ENCODE results near the gene ADPRH. TPM values are rescaled to one million over a fixed set of nuclear protein-coding genes. Genes with fewer than 3 reads are reported as not detected.
A peak's percentile ranks its signal among the peaks of the same experiment; 100 is the strongest.
"Not testable (repeated sequence)": the region's sequence is repeated elsewhere in the genome, so short reads cannot be mapped to it uniquely, and the experiment has no call there.

Gene ADPRH
- total RNA-seq, 2 experiments from 2014 or later, result 7.7 to 8.6 TPM

DNA sequence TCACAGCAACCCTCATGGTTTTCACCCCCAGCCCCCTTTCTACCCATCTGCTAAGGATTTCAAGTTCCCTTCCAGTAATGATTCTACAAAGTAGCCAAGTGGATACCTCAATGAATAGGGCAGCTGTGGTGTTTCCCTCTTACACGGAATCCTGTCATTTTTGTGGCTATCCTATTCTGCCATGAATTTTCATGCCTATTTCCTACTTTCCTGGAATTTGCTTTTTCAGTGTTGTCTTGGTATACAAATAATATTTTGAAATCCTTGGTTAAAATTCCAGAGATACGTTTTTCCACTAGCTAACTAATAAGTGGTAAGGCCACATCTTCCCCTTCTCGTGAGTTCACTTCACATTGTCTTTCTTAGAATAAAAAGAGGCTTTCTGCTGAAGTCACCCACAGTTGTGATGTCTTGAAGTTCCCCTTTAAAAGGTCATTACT lies 7.5 kb downstream of the ADPRH start:
- Mint-ChIP-seq H3K9me3 (peaks cover 10% of the 10 kb centered on the region), H3K4me3 (no peak overlapping the region), H3K27me3 (peaks cover 8% of the 10 kb centered on the region), H3K4me1 (ENCODE audit: low read depth) (peaks cover 27% of the 10 kb centered on the region), H3K27ac (no peak overlapping the region), H3K36me3 (peaks cover 8% of the 10 kb centered on the region)
- ChIA-PET POLR2A (no interaction called here), CTCF (no interaction called here)
- no peak for DNase-seq
- intact Hi-C loops (cut with micrococcal nuclease), result no loop called here

DNA sequence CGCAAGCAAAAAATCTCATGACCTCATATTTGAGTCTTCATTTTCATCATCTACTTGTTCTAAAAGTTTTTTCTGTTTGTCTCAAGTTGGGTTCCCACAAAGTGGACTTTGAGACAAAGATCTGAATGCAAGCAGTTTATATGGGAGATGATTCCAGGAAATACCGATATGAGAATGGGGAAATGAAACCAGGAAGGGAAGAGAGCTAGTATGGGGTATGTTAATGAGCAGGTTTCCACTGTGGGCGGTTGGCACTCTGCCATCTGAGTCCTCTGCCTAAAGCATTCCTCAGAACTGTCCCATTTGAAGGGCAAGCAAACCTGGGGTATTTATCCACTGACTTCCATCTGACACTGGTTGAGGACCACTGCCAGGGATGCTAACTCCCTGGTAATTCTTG lies 8.8 kb downstream of the ADPRH start:
- H3K27ac Mint-ChIP-seq, result no peak overlapping the region

DNA sequence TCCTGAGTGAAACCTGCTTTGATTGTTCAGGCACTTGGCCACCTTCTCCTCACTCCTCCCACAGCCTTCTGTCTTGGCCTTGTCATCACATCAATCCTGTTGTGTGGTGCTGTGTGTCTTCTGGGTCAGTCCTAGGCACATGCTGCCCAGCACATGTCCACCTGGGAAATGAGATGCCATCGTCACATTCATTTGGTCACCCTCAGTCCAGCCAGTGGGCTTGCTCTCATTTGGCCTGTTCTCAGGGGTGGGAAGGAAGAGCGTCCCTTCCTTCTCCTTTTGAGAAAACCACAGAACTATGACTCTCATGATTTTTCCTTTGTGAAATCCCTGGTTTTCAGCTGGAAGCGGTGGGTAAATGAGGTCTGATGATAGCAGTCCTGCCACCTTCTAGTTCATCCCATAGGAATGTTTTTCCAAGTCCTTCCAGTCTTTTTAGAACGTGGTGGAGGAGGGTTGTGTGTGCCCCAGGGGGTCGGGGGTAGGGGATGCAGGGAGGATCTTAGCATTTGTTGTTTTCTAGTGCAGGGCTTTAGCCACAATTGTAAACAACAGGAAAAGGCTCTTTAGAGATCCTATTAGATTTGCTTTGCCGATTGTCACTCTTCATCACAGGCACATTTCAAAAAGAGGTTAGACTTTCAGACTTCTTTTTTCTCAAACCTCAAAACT lies 9.9 kb downstream of the ADPRH start:
- peaks cover 10% of the 10 kb centered on the region for H3K9me3 Mint-ChIP-seq
- H3K27ac Mint-ChIP-seq, result no peak overlapping the region
- CTCF ChIA-PET, result interaction anchor here (1.1 to 2.3 kb wide), 2 partner anchors 11 kb away, joined by 3 to 5 read pairs; no protein-coding TSS in a partner anchor
- POLR2A ChIA-PET, result no interaction called here
- no peak overlapping the region for H3K4me3 Mint-ChIP-seq
- peaks cover 8% of the 10 kb centered on the region for H3K36me3 Mint-ChIP-seq
- H3K27me3 Mint-ChIP-seq, result peaks cover 9% of the 10 kb centered on the region
- H3K4me1 Mint-ChIP-seq (ENCODE audit: low read depth), result peaks cover 18% of the 10 kb centered on the region
- DNase-seq, result no peak
- intact Hi-C loops (cut with micrococcal nuclease), result no loop called here

More for the DNA sequence above, 8.8 kb downstream of the ADPRH start:
- intact Hi-C loops (cut with micrococcal nuclease), result no loop called here
- ChIA-PET CTCF (interaction anchor here (1.1 to 2.3 kb wide), 2 partner anchors 10 to 12 kb away, joined by 3 to 5 read pairs; no protein-coding TSS in a partner anchor), POLR2A (no interaction called here)
- Mint-ChIP-seq H3K4me3 (no peak overlapping the region), H3K9me3 (peaks cover 10% of the 10 kb centered on the region), H3K36me3 (peaks cover 8% of the 10 kb centered on the region), H3K27me3 (peaks cover 9% of the 10 kb centered on the region), H3K4me1 (ENCODE audit: low read depth) (peaks cover 18% of the 10 kb centered on the region)
- DNase-seq, result peak; percentile 34

DNA sequence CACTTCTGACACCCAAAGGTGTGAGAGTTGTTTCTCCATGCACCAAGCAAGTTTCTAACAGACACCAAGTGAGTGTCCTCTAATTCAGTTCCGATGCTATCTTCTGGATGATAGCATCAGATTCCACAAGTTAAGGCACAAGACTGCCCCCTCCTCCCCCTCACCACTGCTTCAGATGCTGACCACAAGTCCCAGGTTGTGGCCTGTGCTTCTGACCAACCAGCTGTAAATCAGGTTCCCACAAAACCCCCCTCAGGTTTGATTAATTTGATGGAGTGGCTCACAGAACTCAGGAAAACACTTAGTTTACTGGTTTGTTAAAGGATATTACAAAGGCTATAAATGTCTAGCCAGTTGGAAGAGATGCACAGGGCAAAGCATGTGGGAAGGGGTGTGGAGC lies 11.4 kb downstream of the ADPRH start:
- no peak for DNase-seq
- intact Hi-C loops (cut with micrococcal nuclease), result no loop called here
- peaks cover 8% of the 10 kb centered on the region for H3K36me3 Mint-ChIP-seq
- CTCF ChIA-PET, result interaction anchor here (0.6 kb wide), 1 partner anchor 36 kb away, joined by 4 read pairs; no protein-coding TSS in a partner anchor
- POLR2A ChIA-PET, result no interaction called here
- H3K27me3 Mint-ChIP-seq, result peaks cover 9% of the 10 kb centered on the region
- H3K27ac Mint-ChIP-seq, result no peak overlapping the region
- no peak overlapping the region for H3K4me3 Mint-ChIP-seq
- H3K9me3 Mint-ChIP-seq, result peaks cover 10% of the 10 kb centered on the region
- peaks cover 18% of the 10 kb centered on the region for H3K4me1 Mint-ChIP-seq (ENCODE audit: low read depth)

DNA sequence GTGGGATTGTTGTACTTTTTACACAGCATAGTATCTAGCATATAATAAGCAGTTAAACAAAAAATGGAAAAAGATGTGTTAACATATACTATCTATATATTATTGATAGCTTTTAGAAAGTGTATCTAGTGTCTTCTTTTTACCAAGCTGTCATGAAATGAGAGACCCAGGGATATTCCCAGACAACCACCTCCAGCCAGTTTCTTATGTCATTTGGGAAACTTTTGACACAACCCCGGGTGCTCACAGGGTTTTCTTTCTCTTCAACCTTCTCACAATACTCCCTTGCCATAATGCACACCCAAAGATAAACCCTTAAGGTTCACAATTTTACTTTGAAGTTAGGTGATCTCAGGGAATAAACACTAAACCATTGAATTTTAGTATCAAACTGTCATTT lies 13.6 kb downstream of the ADPRH start:
- Mint-ChIP-seq H3K27me3 (peaks cover 9% of the 10 kb centered on the region), H3K27ac (no peak overlapping the region), H3K9me3 (peaks cover 10% of the 10 kb centered on the region), H3K4me3 (no peak overlapping the region), H3K4me1 (ENCODE audit: low read depth) (peaks cover 21% of the 10 kb centered on the region), H3K36me3 (peaks cover 8% of the 10 kb centered on the region)
- ChIA-PET POLR2A (no interaction called here), CTCF (no interaction called here)
- intact Hi-C loops (cut with micrococcal nuclease), result no loop called here
- no peak for DNase-seq

DNA sequence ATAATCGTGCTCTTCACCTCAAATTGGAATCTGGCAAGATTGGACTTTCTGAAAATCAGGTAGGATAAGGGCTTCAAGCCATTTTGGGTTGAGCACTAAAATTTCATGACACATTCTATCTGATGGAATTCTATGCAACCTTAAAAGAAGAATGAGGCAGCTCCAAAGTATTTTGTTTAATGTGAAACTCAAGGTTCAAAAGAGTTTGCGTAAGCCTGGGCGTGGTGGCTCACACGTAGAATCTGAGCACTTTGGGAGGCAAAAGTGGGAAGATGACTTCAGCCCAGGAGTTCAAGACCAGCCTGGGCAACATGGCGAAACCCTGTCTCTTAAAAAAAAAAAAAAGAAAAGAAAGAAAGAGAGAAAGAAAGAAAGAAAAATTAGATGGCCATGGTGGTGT lies 14.8 kb downstream of the ADPRH start:
- H3K36me3 Mint-ChIP-seq, result peaks cover 8% of the 10 kb centered on the region
- H3K4me3 Mint-ChIP-seq, result no peak overlapping the region
- no peak overlapping the region for H3K27ac Mint-ChIP-seq
- POLR2A ChIA-PET, result no interaction called here
- intact Hi-C loops (cut with micrococcal nuclease), result no loop called here
- CTCF ChIA-PET, result no interaction called here
- DNase-seq, result no peak
- H3K27me3 Mint-ChIP-seq, result peaks cover 9% of the 10 kb centered on the region
- peaks cover 10% of the 10 kb centered on the region for H3K9me3 Mint-ChIP-seq
- H3K4me1 Mint-ChIP-seq (ENCODE audit: low read depth), result peaks cover 18% of the 10 kb centered on the region

DNA sequence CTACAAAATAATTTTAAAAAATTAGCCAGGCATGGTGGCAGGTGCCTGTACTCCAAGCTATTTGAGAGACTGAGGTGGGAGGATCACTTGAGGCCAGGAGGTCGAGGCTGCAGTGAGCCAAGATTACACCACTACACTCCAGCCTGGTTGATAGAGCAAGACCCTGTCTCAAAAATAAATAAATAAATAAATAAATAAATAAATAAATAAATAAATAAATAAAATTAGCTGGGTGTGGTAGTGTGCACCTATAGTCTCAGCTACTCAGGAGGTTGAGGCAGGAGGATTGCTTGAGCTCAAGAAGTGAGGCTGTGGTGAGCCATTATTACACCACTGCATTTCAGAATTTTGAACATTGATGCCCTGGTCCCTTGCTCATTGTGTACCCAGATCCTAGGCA lies 15.6 kb downstream of the ADPRH start:
- H3K27ac Mint-ChIP-seq; H3K27me3 Mint-ChIP-seq; DNase-seq; H3K4me3 Mint-ChIP-seq; H3K36me3 Mint-ChIP-seq; POLR2A ChIA-PET; intact Hi-C loops (cut with micrococcal nuclease); CTCF ChIA-PET; H3K9me3 Mint-ChIP-seq: not testable (repeated sequence)
- H3K4me1 Mint-ChIP-seq (ENCODE audit: low read depth), result peaks cover 20% of the 10 kb centered on the region

DNA sequence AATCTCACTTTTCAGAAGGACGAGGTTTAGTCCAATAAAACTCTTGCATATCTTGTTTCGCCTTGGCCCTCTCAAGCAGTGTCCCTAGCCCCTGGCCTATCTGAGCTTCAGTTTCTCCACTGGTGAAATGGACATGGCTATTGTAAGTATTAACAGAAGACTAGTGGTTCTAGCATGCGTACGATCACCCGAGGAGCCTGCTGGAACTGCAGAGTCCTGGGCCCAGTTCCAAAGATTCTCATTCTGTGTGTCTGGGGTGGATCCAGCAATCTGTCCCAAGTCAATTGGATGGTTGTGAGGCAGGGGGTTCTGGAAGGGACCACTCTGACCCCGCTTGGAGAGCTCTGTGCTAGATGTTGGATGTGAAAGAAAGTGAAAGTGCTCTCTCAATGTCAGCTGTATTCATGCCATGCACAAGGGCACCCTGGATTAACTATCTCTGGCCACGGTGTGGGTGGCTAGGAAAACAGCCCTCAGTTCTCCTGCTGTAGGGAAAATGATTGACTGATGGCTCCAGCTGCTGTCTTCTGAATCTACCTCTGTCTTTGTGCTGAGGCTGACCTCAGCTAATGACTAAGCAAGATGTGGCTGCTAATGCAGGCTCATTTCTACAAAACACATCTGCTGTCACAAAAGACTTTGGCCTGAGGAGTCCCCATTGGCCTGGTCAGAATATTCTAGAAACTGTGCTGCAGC lies 16.5 kb downstream of the ADPRH start:
- H3K9me3 Mint-ChIP-seq, result peaks cover under 1% of the 10 kb centered on the region
- H3K27ac Mint-ChIP-seq, result no peak overlapping the region
- peaks cover 2% of the 10 kb centered on the region for H3K27me3 Mint-ChIP-seq
- CTCF ChIA-PET, result no interaction called here
- no peaks in the 10 kb centered on the region for H3K36me3 Mint-ChIP-seq
- peaks cover 21% of the 10 kb centered on the region for H3K4me1 Mint-ChIP-seq (ENCODE audit: low read depth)
- DNase-seq, result no peak
- intact Hi-C loops (cut with micrococcal nuclease), result no loop called here
- no peak overlapping the region for H3K4me3 Mint-ChIP-seq
- POLR2A ChIA-PET, result no interaction called here

DNA sequence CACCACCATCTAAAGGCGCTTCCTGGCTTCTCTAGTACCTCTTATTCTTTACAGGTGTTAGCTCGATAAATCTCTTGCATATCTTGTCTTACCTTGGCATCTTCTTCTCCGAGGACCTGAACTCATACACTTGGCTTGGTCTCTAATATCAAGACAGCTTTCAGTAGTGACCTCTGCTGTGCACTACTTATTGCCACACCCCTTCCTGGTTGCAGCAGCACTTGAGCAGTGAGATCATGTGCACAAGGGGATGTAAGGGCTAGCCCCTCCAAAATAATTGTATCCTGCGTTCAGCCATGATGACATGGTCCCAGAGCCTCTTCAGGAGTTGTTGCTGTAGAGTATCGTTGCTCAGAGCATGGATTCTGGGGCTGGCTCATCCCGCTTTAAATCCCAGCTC lies 17.1 kb downstream of the ADPRH start:
- H3K36me3 Mint-ChIP-seq, result no peaks in the 10 kb centered on the region
- H3K4me1 Mint-ChIP-seq (ENCODE audit: low read depth), result peaks cover 24% of the 10 kb centered on the region
- no peak overlapping the region for H3K27ac Mint-ChIP-seq
- no peak for DNase-seq
- CTCF ChIA-PET, result no interaction called here
- intact Hi-C loops (cut with micrococcal nuclease), result no loop called here
- POLR2A ChIA-PET, result no interaction called here
- no peak overlapping the region for H3K4me3 Mint-ChIP-seq
- H3K9me3 Mint-ChIP-seq, result no peaks in the 10 kb centered on the region
- peaks cover 2% of the 10 kb centered on the region for H3K27me3 Mint-ChIP-seq

DNA sequence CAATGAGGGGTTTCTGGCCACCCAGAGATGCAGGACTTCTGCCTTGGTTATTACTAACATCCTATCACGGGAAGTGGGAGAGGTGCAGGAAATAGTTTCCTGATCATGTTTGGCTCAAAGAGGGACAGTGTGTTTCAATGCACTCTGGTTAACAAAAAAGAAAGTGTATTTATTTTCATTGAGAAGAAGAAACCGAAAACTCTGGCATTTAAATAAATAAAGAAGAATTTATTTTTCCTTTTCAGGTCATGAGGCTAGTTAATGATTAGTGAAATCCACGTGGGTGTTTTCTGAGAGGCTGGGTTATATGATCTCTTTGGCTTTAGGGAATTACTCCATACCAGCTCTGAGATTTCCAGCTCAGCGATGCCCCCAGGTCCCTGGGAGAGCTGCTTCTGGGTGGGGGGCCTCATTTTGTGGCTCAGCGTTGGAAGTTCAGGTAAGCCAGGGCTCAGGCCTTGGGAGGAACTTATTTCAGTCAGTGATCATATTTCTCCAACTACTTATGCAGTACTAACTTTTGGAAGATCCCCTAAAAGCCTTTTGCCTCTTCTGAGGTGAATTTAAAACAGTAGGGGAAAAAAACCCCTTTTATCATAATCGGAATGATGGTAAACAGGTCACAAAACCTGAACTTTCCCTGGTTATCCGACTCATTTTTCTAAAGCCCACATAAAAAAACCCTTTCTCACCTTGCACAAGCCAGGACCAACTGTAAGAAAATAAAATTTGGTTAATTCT lies 18.4 kb downstream of the ADPRH start, which contains the start of gene PLA1A:
PLA1A (plus strand) TSS at position 338 of the 741 bp plus-strand sequence; CDS start at position 367, 29 bp downstream.
- intact Hi-C loops (cut with micrococcal nuclease), result loop anchor here (1.0 kb wide), 2 partner anchors 42 to 46 kb away; no protein-coding TSS in a partner anchor

DNA sequence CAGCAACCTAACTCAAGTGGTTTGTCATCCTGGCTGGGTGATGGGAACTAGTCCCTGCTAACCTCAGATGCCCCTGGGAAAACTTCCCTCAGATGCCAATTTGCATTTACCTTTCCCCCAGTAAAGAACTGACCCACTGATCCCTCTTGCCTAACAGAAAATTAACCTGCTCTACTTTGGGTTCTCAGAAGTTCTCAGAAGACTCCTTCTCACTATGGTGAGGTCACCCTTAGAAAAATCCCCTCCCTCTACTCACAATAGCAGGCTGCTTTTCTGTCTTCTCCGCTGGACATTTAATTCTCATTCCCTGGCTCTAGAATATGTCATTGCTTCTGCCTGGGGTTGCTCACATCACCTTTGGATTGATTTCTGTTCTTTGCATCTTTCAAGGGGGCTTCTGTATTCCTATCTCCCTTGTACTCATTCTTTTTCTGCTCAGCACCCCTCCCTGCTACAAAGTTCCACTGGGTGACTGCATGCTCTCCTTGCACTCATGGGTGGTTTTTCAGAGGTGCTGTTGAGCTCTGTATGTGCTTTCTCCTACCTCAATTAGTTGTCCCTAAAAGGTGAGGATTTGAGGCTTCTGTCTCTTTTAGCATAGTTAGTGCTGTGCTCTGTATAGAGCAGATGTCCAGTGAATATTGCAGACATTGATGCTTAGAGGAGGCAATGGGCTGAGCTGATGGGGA lies 19.3 kb downstream of the ADPRH start:
- POLR2A ChIA-PET, result no interaction called here
- Mint-ChIP-seq H3K4me3 (no peak overlapping the region), H3K9me3 (no peaks in the 10 kb centered on the region), H3K27ac (no peak overlapping the region), H3K27me3 (no peaks in the 10 kb centered on the region), H3K36me3 (no peaks in the 10 kb centered on the region), H3K4me1 (ENCODE audit: low read depth) (peaks cover 24% of the 10 kb centered on the region)
- CTCF ChIA-PET, result interaction anchor here (2.6 to 4.1 kb wide), 2 partner anchors 77 to 82 kb away, joined by 7 to 27 read pairs; no protein-coding TSS in a partner anchor
- DNase-seq, result no peak
- intact Hi-C loops (cut with micrococcal nuclease), result loop anchor here (1.0 kb wide), 2 partner anchors 41 to 45 kb away; no protein-coding TSS in a partner anchor

More for the DNA sequence above, 18.4 kb downstream of the ADPRH start, which contains the start of gene PLA1A:
- Mint-ChIP-seq H3K27me3 (no peaks in the 10 kb centered on the region), H3K27ac (no peak within 1 kb of the TSS), H3K9me3 (no peaks in the 10 kb centered on the region), H3K4me3 (no peak within 1 kb of the TSS), H3K36me3 (no peaks in the 10 kb centered on the region), H3K4me1 (ENCODE audit: low read depth) (peaks cover 24% of the 10 kb centered on the region)
- DNase-seq, result no peak
- CTCF ChIA-PET, result no interaction called here
- POLR2A ChIA-PET, result no interaction called here

Data from activated CD4-positive, alpha-beta memory T cell treated with anti-CD3 and anti-CD28 coated beads for 36 hours (primary cell).